GM19395 (cell line): Measurements from ENCODE around the gene SPATS2L.
A peak's percentile ranks its signal among the peaks of the same experiment; 100 is the strongest.

ENCODE experiments used
- ATAC-seq: cut with Tn5 transposase; IDR thresholded peaks from one replicate; pipeline ENCODE4 v1.9.1; 2021; ENCODE audit warnings: mild to moderate bottlenecking, moderate library complexity; ENCODE audit not compliant: unreplicated experiment

Gene SPATS2L

GRCh38 chr2:200348897-200349563 is 42.5 kb downstream of the SPATS2L start:
- no peak for ATAC-seq

GRCh38 chr2:200349868-200350267 is 43.4 kb downstream of the SPATS2L start:
- no peak for ATAC-seq

- ATAC-seq, result no peak
These were observed 44.4 kb downstream of the SPATS2L start for GRCh38 chr2:200350850-200351285.

- no peak for ATAC-seq
These were observed 45.3 kb downstream of the SPATS2L start for GRCh38 chr2:200351815-200352214.

- ATAC-seq, result no peak
These were observed 46.1 kb downstream of the SPATS2L start for GRCh38 chr2:200352636-200353035.

GRCh38 chr2:200353120-200353519 is 46.6 kb downstream of the SPATS2L start:
- ATAC-seq, result no peak

GRCh38 chr2:200353874-200354273 is 47.4 kb downstream of the SPATS2L start:
- ATAC-seq, result no peak

- no peak for ATAC-seq
These were observed 48.6 kb downstream of the SPATS2L start for GRCh38 chr2:200354833-200355751.

GRCh38 chr2:200356321-200356720 is 49.8 kb downstream of the SPATS2L start:
- no peak for ATAC-seq

- ATAC-seq, result no peak
These were observed 50.4 kb downstream of the SPATS2L start for GRCh38 chr2:200356857-200357384.

GRCh38 chr2:200357845-200358244 is 51.4 kb downstream of the SPATS2L start:
- no peak for ATAC-seq

GRCh38 chr2:200359552-200359951 is 53.1 kb downstream of the SPATS2L start:
- no peak for ATAC-seq

GRCh38 chr2:200360364-200360763 is 53.9 kb downstream of the SPATS2L start:
- no peak for ATAC-seq

GRCh38 chr2:200362202-200362917 is 55.9 kb downstream of the SPATS2L start:
- no peak for ATAC-seq

GRCh38 chr2:200363279-200363678 is 56.8 kb downstream of the SPATS2L start:
- ATAC-seq, result no peak

GRCh38 chr2:200364142-200364541 is 57.6 kb downstream of the SPATS2L start:
- no peak for ATAC-seq

GRCh38 chr2:200364620-200365019 is 58.1 kb downstream of the SPATS2L start:
- ATAC-seq, result no peak

- ATAC-seq, result no peak
These were observed 58.7 kb downstream of the SPATS2L start for GRCh38 chr2:200365209-200365608.

- ATAC-seq, result no peak
These were observed 60.7 kb downstream of the SPATS2L start for GRCh38 chr2:200367155-200367554.

GRCh38 chr2:200369886-200370285 is 63.4 kb downstream of the SPATS2L start:
- ATAC-seq, result no peak

- ATAC-seq, result peak; percentile 55
These were observed 66.7 kb downstream of the SPATS2L start for GRCh38 chr2:200373231-200373630.
